Central memory CD8-positive, alpha-beta T cell (primary cell): ENCODE data around the gene ASH1L.
"Not testable (repeated sequence)": the region's sequence is repeated elsewhere in the genome, so short reads cannot be mapped to it uniquely, and the experiment has no call there.

ENCODE experiments used
- ATAC-seq: fragments of 150-1000 bp; cut with Tn5 transposase; replicated peaks from 2 replicates; pipeline ENCODE4 v1.10.0; 2022; ENCODE audit warnings: mild to moderate bottlenecking, moderate FRiP score, moderate number of reproducible peaks; ENCODE audit not compliant: poor library complexity, severe bottlenecking; ENCODE audit errors: extremely low read depth
- DNase-seq, 2 donors: peaks; one replicate each; pipeline ENCODE4 v3.0.0; 2021; ENCODE audit warnings: low spot score in 2 of 2
- H3K27ac Mint-ChIP-seq: one replicate; pipeline ENCODE4 v1.8.0; 2022; ENCODE audit warnings: low read depth, mild to moderate bottlenecking, moderate library complexity, mixed read lengths
- H3K27me3 Mint-ChIP-seq: one replicate; pipeline ENCODE4 v1.8.0; 2022; ENCODE audit warnings: mixed read lengths
- H3K36me3 Mint-ChIP-seq: one replicate; pipeline ENCODE4 v1.8.0; 2022; ENCODE audit warnings: mild to moderate bottlenecking, moderate library complexity, mixed read lengths; ENCODE audit not compliant: insufficient read depth
- H3K4me1 Mint-ChIP-seq: one replicate; pipeline ENCODE4 v1.8.0; 2022; ENCODE audit warnings: mixed read lengths
- H3K4me3 Mint-ChIP-seq: one replicate; pipeline ENCODE4 v1.8.0; 2022; ENCODE audit warnings: mild to moderate bottlenecking, moderate library complexity, mixed read lengths
- H3K9me3 Mint-ChIP-seq: one replicate; pipeline ENCODE4 v1.8.0; 2022; ENCODE audit warnings: mixed read lengths

ASH1L gene

GRCh38 chr1:155385836-155386235 lies 176.8 kb downstream of the ASH1L start:
- not testable (repeated sequence) for H3K27ac Mint-ChIP-seq, H3K4me1 Mint-ChIP-seq, DNase-seq, H3K4me3 Mint-ChIP-seq, H3K27me3 Mint-ChIP-seq, ATAC-seq, H3K9me3 Mint-ChIP-seq
- H3K36me3 Mint-ChIP-seq, result peaks cover 31% of the 10 kb centered on the region

GRCh38 chr1:155383406-155383805 lies 179.2 kb downstream of the ASH1L start:
- Mint-ChIP-seq H3K4me1 (peaks cover 5% of the 10 kb centered on the region), H3K4me3 (no peak overlapping the region), H3K27me3 (no peaks in the 10 kb centered on the region), H3K27ac (peak overlapping the region; percentile 50), H3K36me3 (peaks cover 36% of the 10 kb centered on the region), H3K9me3 (no peaks in the 10 kb centered on the region)
- DNase-seq, result no peak
- ATAC-seq, result no peak

- no peaks in the 10 kb centered on the region for H3K9me3 Mint-ChIP-seq
- H3K27ac Mint-ChIP-seq, result no peak overlapping the region
- peaks cover 5% of the 10 kb centered on the region for H3K4me1 Mint-ChIP-seq
- no peak overlapping the region for H3K4me3 Mint-ChIP-seq
- H3K36me3 Mint-ChIP-seq, result peaks cover 48% of the 10 kb centered on the region
- ATAC-seq (no peak), DNase-seq (no peak)
- no peaks in the 10 kb centered on the region for H3K27me3 Mint-ChIP-seq
These were observed 182.9 kb downstream of the ASH1L start for GRCh38 chr1:155379631-155380090.

- no peak overlapping the region for H3K27ac Mint-ChIP-seq
- H3K4me1 Mint-ChIP-seq, result peaks cover 5% of the 10 kb centered on the region
- no peaks in the 10 kb centered on the region for H3K27me3 Mint-ChIP-seq
- H3K36me3 Mint-ChIP-seq, result peaks cover 53% of the 10 kb centered on the region
- DNase-seq (no peak), ATAC-seq (no peak)
- H3K9me3 Mint-ChIP-seq, result no peaks in the 10 kb centered on the region
- H3K4me3 Mint-ChIP-seq, result no peak overlapping the region
These were observed 183.4 kb downstream of the ASH1L start for GRCh38 chr1:155379180-155379579.

GRCh38 chr1:155360051-155360450 lies 202.6 kb downstream of the ASH1L start:
- Mint-ChIP-seq H3K27ac (no peak overlapping the region), H3K9me3 (no peaks in the 10 kb centered on the region), H3K4me3 (no peak overlapping the region), H3K4me1 (no peaks in the 10 kb centered on the region), H3K27me3 (no peaks in the 10 kb centered on the region), H3K36me3 (peaks cover 58% of the 10 kb centered on the region)
- no peak for DNase-seq
- ATAC-seq, result no peak

GRCh38 chr1:155352631-155353030 lies 210.0 kb downstream of the ASH1L start:
- Mint-ChIP-seq H3K9me3 (no peaks in the 10 kb centered on the region), H3K27me3 (no peaks in the 10 kb centered on the region), H3K4me1 (no peaks in the 10 kb centered on the region), H3K27ac (no peak overlapping the region), H3K4me3 (no peak overlapping the region), H3K36me3 (peaks cover 90% of the 10 kb centered on the region)
- no peak for ATAC-seq
- no peak for DNase-seq

GRCh38 chr1:155342842-155343241 lies 219.8 kb downstream of the ASH1L start:
- ATAC-seq (no peak), DNase-seq (no peak)
- Mint-ChIP-seq H3K27ac (no peak overlapping the region), H3K36me3 (peaks cover 81% of the 10 kb centered on the region), H3K27me3 (no peaks in the 10 kb centered on the region), H3K4me1 (no peaks in the 10 kb centered on the region), H3K9me3 (no peaks in the 10 kb centered on the region), H3K4me3 (no peak overlapping the region)

GRCh38 chr1:155339515-155340097 lies 223.0 kb downstream of the ASH1L start:
- no peaks in the 10 kb centered on the region for H3K9me3 Mint-ChIP-seq
- peaks cover 76% of the 10 kb centered on the region for H3K36me3 Mint-ChIP-seq

GRCh38 chr1:155334962-155335361 lies 227.6 kb downstream of the ASH1L start:
- Mint-ChIP-seq H3K27me3 (no peaks in the 10 kb centered on the region), H3K4me3 (no peak overlapping the region), H3K9me3 (no peaks in the 10 kb centered on the region), H3K4me1 (no peaks in the 10 kb centered on the region), H3K27ac (no peak overlapping the region), H3K36me3 (peaks cover 54% of the 10 kb centered on the region)
- ATAC-seq (no peak), DNase-seq (no peak)

More at GRCh38 chr1:155339515-155340097, 223.0 kb downstream of the ASH1L start:
- no peak overlapping the region for H3K4me3 Mint-ChIP-seq
- H3K27me3 Mint-ChIP-seq, result no peaks in the 10 kb centered on the region
- H3K27ac Mint-ChIP-seq, result no peak overlapping the region
- no peak for ATAC-seq
- H3K4me1 Mint-ChIP-seq, result no peaks in the 10 kb centered on the region
- no peak for DNase-seq

GRCh38 chr1:155329980-155330598 lies 232.5 kb downstream of the ASH1L start:
- Mint-ChIP-seq H3K9me3 (no peaks in the 10 kb centered on the region), H3K27me3 (no peaks in the 10 kb centered on the region), H3K27ac (peak overlapping the region; percentile 6), H3K4me3 (no peak overlapping the region), H3K4me1 (peaks cover 6% of the 10 kb centered on the region), H3K36me3 (peaks cover 25% of the 10 kb centered on the region)
- ATAC-seq, result no peak
- DNase-seq, result no peak

GRCh38 chr1:155328856-155329255 lies 233.7 kb downstream of the ASH1L start:
- peaks cover 25% of the 10 kb centered on the region for H3K36me3 Mint-ChIP-seq
- not testable (repeated sequence) for H3K27ac Mint-ChIP-seq, ATAC-seq, H3K9me3 Mint-ChIP-seq, DNase-seq, H3K4me1 Mint-ChIP-seq, H3K4me3 Mint-ChIP-seq, H3K27me3 Mint-ChIP-seq

- H3K4me3 Mint-ChIP-seq, result no peak overlapping the region
- H3K36me3 Mint-ChIP-seq, result peaks cover 20% of the 10 kb centered on the region
- no peaks in the 10 kb centered on the region for H3K9me3 Mint-ChIP-seq
- no peak for DNase-seq
- no peak overlapping the region for H3K27ac Mint-ChIP-seq
- H3K27me3 Mint-ChIP-seq, result no peaks in the 10 kb centered on the region
- no peak for ATAC-seq
- H3K4me1 Mint-ChIP-seq, result peaks cover 6% of the 10 kb centered on the region
These were observed 234.6 kb downstream of the ASH1L start for GRCh38 chr1:155327981-155328380.

GRCh38 chr1:155326631-155327037 lies 236.0 kb downstream of the ASH1L start:
- Mint-ChIP-seq H3K27ac (peak overlapping the region; percentile 54), H3K27me3 (no peaks in the 10 kb centered on the region), H3K4me3 (peak overlapping the region; percentile 84), H3K36me3 (peaks cover 18% of the 10 kb centered on the region), H3K9me3 (no peaks in the 10 kb centered on the region), H3K4me1 (peaks cover 6% of the 10 kb centered on the region)
- no peak for DNase-seq
- no peak for ATAC-seq
